GM19099 (cell line): ENCODE results near the gene EFCAB6.

ENCODE experiments used
- POLR2A ChIP-seq: IDR thresholded peaks from 3 replicates; pipeline ENCODE4 v1.6.1; 2011; ENCODE audit warnings: low read depth; ENCODE audit not compliant: insufficient read length; ENCODE audit errors: extremely low read depth

Gene EFCAB6

GRCh38 chr22:43504666-43505261 is 307.3 kb downstream of the EFCAB6 start:
- no peak for TF ChIP-seq POLR2A

DNA sequence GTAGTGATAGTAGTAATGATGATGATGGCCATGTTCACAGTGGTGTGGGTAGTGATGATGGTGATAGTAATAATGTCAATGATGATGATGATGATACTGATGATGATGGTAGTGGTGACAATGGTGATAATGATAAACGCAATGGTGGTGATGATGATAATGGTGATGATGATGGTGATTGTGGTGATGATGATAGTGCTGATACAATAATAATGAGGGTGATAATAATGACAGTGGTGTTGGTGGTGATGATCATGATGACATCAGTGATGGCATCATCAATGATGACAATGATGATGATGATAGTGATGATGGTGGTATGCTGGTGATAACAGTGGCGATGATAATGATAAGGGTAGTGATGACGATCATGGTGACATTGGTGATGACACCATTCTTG is 308.0 kb downstream of the EFCAB6 start:
- no peak for TF ChIP-seq POLR2A

DNA sequence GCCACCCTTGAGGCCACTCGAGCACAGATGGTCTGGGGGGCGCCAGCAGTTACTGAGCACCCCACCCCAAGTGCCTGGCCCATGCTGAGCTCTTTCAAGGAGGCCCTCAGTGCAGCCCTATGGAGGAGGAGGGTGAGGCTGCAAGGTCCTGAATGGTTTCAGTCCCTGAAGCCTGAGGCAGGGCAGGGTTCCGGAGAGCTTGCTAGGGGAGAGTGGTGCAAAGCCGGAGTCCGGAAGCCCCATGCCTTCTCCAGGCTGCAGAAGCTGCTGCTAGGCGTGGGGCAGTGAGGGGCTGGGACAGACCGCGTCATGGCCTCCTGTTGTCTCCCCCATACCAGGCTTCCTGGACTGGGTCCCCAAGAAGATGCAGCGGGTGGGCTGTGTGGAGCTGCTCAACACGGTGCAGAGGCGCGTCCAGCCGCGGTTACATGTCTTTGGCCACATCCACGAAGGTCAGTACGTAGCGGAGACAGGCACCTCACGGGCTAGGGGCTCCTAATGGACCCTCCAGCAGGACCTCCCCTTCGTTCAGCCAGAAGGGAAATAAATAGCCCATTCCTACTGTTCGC is 309.7 kb downstream of the EFCAB6 start:
- no peak for TF ChIP-seq POLR2A

GRCh38 chr22:43501878-43502277 is 310.2 kb downstream of the EFCAB6 start:
- TF ChIP-seq POLR2A: no peak

GRCh38 chr22:43500792-43501785 is 311.0 kb downstream of the EFCAB6 start:
- TF ChIP-seq POLR2A: no peak

- no peak for TF ChIP-seq POLR2A
These were observed 313.2 kb downstream of the EFCAB6 start for GRCh38 chr22:43498856-43499253.

GRCh38 chr22:43497956-43498855 is 313.9 kb downstream of the EFCAB6 start:
- TF ChIP-seq POLR2A: no peak

DNA sequence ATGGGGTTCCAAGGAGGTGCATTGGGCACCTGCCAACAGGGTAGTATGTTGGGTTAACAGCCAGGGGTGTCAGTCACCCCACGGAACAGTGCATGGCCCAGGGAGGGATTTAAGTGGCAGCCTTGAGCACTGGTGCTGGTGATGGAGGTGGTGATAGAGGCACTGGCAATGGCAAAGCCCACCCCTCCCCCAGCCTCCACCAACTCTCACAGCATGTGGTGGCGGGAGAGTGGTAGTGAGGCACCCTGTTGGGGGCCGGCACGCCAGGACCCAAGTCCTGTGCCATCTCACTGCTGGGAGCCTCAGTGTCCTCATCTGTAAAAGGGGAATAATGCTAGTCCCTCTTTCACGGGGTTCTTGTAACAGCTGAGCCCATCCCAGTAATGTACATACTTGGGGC is 318.8 kb downstream of the EFCAB6 start:
- no peak for TF ChIP-seq POLR2A

DNA sequence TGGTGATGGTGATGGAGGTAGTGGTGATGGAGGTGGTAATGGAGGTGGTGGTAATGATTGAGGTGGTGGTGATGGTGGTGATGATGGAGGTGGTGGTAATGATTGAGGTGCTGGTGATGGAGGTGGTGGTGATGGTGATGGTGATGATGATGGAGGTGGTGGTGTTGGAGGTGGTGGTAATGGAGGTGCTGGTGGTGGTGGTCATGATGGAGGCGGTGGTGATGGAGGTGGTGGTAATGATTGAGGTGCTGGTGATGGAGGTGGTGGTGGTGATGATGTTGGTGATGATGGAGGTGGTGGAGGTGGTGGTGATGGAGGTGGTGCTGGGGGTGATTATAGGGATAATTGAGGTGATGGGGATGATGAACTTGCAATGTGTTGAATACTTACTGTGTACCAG is 320.4 kb downstream of the EFCAB6 start:
- TF ChIP-seq POLR2A: no peak

- no peak for TF ChIP-seq POLR2A
These were observed 320.9 kb downstream of the EFCAB6 start for GRCh38 chr22:43491177-43491576.

DNA sequence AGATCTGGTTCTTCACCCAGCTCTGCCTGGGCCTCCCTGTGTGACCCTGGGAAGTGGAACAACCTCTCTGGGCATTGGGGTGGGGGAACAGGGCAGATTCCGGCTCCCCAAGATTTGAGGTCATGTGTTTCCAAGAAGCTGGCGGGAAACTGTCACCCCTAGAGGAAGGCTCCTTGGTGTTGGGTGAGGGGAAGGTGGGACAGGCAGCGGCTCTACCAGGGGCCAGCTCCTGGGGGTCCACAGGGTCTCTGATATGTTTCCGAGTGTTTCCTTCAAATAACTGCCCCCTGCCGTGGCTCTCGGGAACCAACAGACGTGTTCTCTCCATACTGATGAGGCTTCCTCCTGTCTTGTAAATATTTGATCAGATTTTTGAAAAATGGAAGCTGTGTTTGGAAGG is 321.8 kb downstream of the EFCAB6 start:
- no peak for TF ChIP-seq POLR2A

DNA sequence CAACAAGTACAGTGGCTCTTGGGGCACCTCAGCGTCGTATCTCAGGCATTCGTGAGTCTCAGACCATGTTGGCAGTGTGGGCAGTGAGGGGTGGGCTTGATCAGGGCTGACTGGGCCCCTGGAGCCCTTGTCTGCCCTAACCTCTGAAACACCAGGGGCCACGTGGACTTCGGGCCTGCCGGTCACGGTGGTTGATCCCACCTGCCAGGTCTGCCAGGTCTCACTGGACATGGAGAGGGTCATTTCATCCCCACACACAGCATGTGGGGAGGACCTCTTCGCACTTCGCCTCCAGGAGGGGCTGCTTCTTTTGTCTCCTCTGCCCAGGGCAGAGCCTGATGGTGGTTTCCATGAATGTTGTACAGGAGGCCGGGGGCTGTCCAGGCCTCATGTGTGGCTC is 323.2 kb downstream of the EFCAB6 start:
- TF ChIP-seq POLR2A: no peak

DNA sequence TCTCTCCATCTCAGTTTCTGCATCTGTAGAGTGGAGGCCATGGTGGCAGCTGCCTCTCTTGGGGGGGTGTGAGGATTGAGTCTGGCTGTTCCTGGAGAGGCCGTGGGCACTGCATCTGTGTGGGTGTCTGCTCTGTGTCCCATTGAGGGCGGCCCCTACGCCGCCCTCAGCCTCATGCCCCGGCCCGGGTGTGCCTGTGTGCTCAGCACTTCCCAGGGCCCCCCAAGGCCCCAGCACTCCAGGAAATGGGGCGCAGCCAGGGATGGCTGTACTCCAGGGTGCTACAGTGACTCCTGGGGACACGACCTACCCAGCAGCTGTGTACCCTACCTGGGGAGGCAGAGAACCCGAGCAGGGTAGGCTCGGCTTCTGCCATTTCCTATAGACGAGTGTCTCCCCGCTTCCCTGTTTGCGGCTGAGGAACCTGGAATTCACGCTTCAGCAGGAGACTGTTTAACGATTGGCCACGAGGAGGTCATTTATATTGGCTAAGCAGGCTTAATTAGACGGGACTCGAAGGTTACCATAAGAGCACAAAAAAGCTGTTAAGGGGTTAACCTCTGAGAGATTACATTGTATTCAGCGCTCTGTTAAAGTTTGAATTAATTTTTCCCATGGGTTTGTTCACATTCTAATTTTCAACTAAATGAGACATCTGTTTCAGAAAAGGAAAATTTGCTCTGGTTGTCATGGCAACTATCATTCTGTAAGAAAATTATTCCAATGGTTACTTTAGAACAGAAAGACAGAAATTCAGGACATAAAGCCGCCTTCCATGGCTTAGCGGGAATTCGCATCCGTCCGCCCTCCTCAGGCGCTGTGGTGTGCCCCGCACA is 323.9 kb downstream of the EFCAB6 start:
- no peak for TF ChIP-seq POLR2A
